Transverse colon (tissue), 4 donors: Measurements from ENCODE around the gene BCAS2. TPM values are rescaled to one million over a fixed set of nuclear protein-coding genes. Genes with fewer than 3 reads are reported as not detected.
"Not testable (repeated sequence)": the region's sequence is repeated elsewhere in the genome, so short reads cannot be mapped to it uniquely, and the experiment has no call there.

Experiments used
- DNase-seq: peaks from one replicate; pipeline ENCODE4 v3.0.0-alpha.2; 2019
- H3K27ac ChIP-seq, 4 donors: fragments of 200-600 bp; sonication (generic); 2 replicates each; pipeline ENCODE4 v1.5.1; 2016 to 2018; ENCODE audit warnings: inconsistent platforms in 4 of 4
- H3K27me3 ChIP-seq: fragments of 200-600 bp; sonication (generic); 2 replicates; pipeline ENCODE4 v1.5.1; 2017; ENCODE audit warnings: inconsistent platforms
- H3K36me3 ChIP-seq, 4 donors: fragments of 200-600 bp; sonication (generic); 2 replicates each; pipeline ENCODE4 v1.5.1; 2017 to 2019; ENCODE audit warnings: inconsistent platforms in 4 of 4
- H3K4me1 ChIP-seq, 4 donors: fragments of 200-600 bp; sonication (generic); 2 replicates each; pipeline ENCODE4 v1.5.1; 2017 to 2020; ENCODE audit warnings: inconsistent platforms in 4 of 4
- H3K4me3 ChIP-seq, 4 donors: fragments of 200-600 bp; sonication (generic); 1 replicate in 1 of 4; 2 replicates in 3 of 4; pipeline versions ENCODE4 v1.5.1 to v1.6.1; 2017 to 2019; ENCODE audit warnings: inconsistent platforms in 4 of 4
- H3K9me3 ChIP-seq, 2 donors: fragments of 200-600 bp; sonication (generic); 2 replicates each; pipeline ENCODE4 v1.5.1; 2017 to 2019; ENCODE audit warnings: inconsistent platforms in 2 of 2
- CTCF ChIP-seq, 5 experiments: fragments of 200-600 bp in 3 of 5; fragments of 450-650 bp in 2 of 5; sonication (generic) in 3 of 5; IDR thresholded peaks; 1 replicate in 2 of 5; 2 replicates in 3 of 5; pipeline ENCODE4 v1.5.1; 2016 to 2017; ENCODE audit warnings: antibody characterized with exemption in 5 of 5, inconsistent platforms in 3 of 5, mild to moderate bottlenecking in 2 of 5, moderate library complexity in 1 of 5
- EP300 ChIP-seq: sonication (generic); formaldehyde crosslinking; IDR thresholded peaks from one replicate; pipeline ENCODE4 v1.6.1; 2017; ENCODE audit warnings: antibody characterized with exemption, low read depth
- POLR2A ChIP-seq: fragments of 450-650 bp; IDR thresholded peaks from one replicate; pipeline ENCODE4 v1.6.1; 2016; ENCODE audit warnings: antibody characterized with exemption, mild to moderate bottlenecking, moderate library complexity
- POLR2AphosphoS5 ChIP-seq, 3 donors: sonication (generic); formaldehyde crosslinking; IDR thresholded peaks; one replicate each; pipeline ENCODE4 v1.6.1; 2016; ENCODE audit warnings: antibody characterized with exemption in 3 of 3
- WGBS, 2 donors: methylation state at CpG; one replicate each; pipeline ENCODE4 v1.1.5; 2018; ENCODE audit warnings: low coverage in 1 of 2; 5-methylcytosine and 5-hydroxymethylcytosine counted together
- in situ Hi-C, 4 donors: fragments of 200-750 bp; cut with MboI; loops; one replicate each; pipeline versions ENCODE4 v1.15.0 to v1.15.1; 2017; ENCODE audit warnings: low sequenced_read_pairs in 3 of 4, low pct_ligation_motif_present in 1 of 4, low pct_unique_long_range_greater_than_20kb in 1 of 4
- intact Hi-C: fragments of 100-400 bp; cut with DNase I; formaldehyde crosslinking; loops from one replicate; pipeline ENCODE4 v1.15.1; 2023; ENCODE audit warnings: low total_unique reads
- total RNA-seq, 4 donors: library from RNA; depleted of rRNA; stranded (reverse); fragments of >200 nt; gene quantifications; one replicate each; pipeline ENCODE4 v1.1.0, GENCODE V29; 2016

Gene BCAS2
- total RNA-seq, 4 donors from 2014 or later: 22.4 to 26.5 (median 24.5) TPM

GRCh38 chr1:114585231-114585630, 3.8 kb upstream of the BCAS2 start:
- Histone ChIP-seq H3K36me3 (no peaks in the 10 kb centered on the region), H3K27ac (no peak overlapping the region), H3K9me3 (no peaks in the 10 kb centered on the region), H3K4me3 (no peak overlapping the region), H3K27me3 (no peaks in the 10 kb centered on the region), H3K4me1 (peaks cover under 1 to 13% (median 12%) of the 10 kb centered on the region in 4 donors)
- TF ChIP-seq POLR2AphosphoS5 (IDR thresholded peaks at IDR 0.05) (no peak), EP300 (no peak), POLR2A (no peak), CTCF (IDR thresholded peaks at IDR 0.05) (no peak)
- intact Hi-C loops: no loop called here
- no peak for DNase-seq
- 77 to 87% methylated on average over 1 of the region's 1 CpG for WGBS, 2 donors
- in situ Hi-C loops: loop anchor here in 1 of 4 donors (25.0 kb wide), 1 partner anchor 127 kb away; the partner anchor contains the start of gene NRAS

- no peak overlapping the region for H3K4me3 ChIP-seq
- TF ChIP-seq POLR2A (no peak), EP300 (no peak)
- 94 to 95% methylated on average over 2 of the region's 2 CpGs for WGBS, 2 donors
- peaks cover 0 to 3% (median 2%) of the 10 kb centered on the region in 4 donors for H3K4me1 ChIP-seq
- H3K27me3 ChIP-seq: no peaks in the 10 kb centered on the region
- no peak for DNase-seq
- intact Hi-C loops: no loop called here
- H3K36me3 ChIP-seq: peaks cover 0 to 51% (median 12%) of the 10 kb centered on the region in 4 donors
- no peaks in the 10 kb centered on the region for H3K9me3 ChIP-seq
- no peak overlapping the region for H3K27ac ChIP-seq
- in situ Hi-C loops: no loop called here
Observed at GRCh38 chr1:114574365-114574764, 7.0 kb downstream of the BCAS2 start.

GRCh38 chr1:114564141-114564540, 17.3 kb downstream of the BCAS2 start:
- Histone ChIP-seq H3K36me3 (peaks cover 0 to 36% (median 9%) of the 10 kb centered on the region in 4 donors), H3K9me3 (no peaks in the 10 kb centered on the region), H3K27ac (no peak overlapping the region), H3K4me1 (no peaks in the 10 kb centered on the region), H3K4me3 (no peak overlapping the region), H3K27me3 (no peaks in the 10 kb centered on the region)
- DNase-seq: no peak
- no peak for TF ChIP-seq POLR2A
- TF ChIP-seq POLR2AphosphoS5 (IDR thresholded peaks at IDR 0.05): no peak
- TF ChIP-seq CTCF (IDR thresholded peaks at IDR 0.05): no peak
- no peak for TF ChIP-seq EP300
- in situ Hi-C loops: no loop called here
- intact Hi-C loops: no loop called here

- H3K27me3 ChIP-seq, intact Hi-C loops, H3K4me1 ChIP-seq, H3K27ac ChIP-seq, H3K4me3 ChIP-seq, in situ Hi-C loops, DNase-seq, H3K9me3 ChIP-seq: not testable (repeated sequence)
- peaks cover 0 to 25% (median 4%) of the 10 kb centered on the region in 4 donors for H3K36me3 ChIP-seq
- 83 to 94% methylated on average over 1 to 3 of the region's 3 CpGs for WGBS, 2 donors
Observed at GRCh38 chr1:114562978-114563510, 18.4 kb downstream of the BCAS2 start.

GRCh38 chr1:114561333-114561732, 20.1 kb downstream of the BCAS2 start:
- Histone ChIP-seq H3K4me1 (no peaks in the 10 kb centered on the region), H3K4me3 (no peak overlapping the region), H3K27ac (no peak overlapping the region), H3K9me3 (no peaks in the 10 kb centered on the region), H3K36me3 (peaks cover 0 to 8% (median 2%) of the 10 kb centered on the region in 4 donors), H3K27me3 (no peaks in the 10 kb centered on the region)
- WGBS, 2 donors: 75 to 88% methylated on average over 1 of the region's 1 CpG
- intact Hi-C loops (no loop called here), in situ Hi-C loops (no loop called here)
- no peak for DNase-seq
- no peak for TF ChIP-seq POLR2AphosphoS5 (IDR thresholded peaks at IDR 0.05)
- TF ChIP-seq CTCF (IDR thresholded peaks at IDR 0.05): no peak
- no peak for TF ChIP-seq POLR2A
- no peak for TF ChIP-seq EP300
